Mesenchymal stem cell (in vitro differentiated cells and primary cell): Measurements from ENCODE around the gene GAK.

Source experiments
- DNase-seq: peaks from one replicate; pipeline ENCODE4 v3.0.0-alpha.2; 2013
- H2AFZ ChIP-seq: one replicate; pipeline ENCODE4 v1.6.1; 2013; ENCODE audit warnings: low read depth, mild to moderate bottlenecking, control low read depth, inconsistent platforms, low read length, moderate library complexity
- H2AK5ac ChIP-seq: 2 replicates; pipeline ENCODE4 v1.6.1; 2013; ENCODE audit warnings: low read length, moderate library complexity, mild to moderate bottlenecking, inconsistent platforms; ENCODE audit not compliant: severe bottlenecking
- H2BK120ac ChIP-seq: one replicate; pipeline ENCODE4 v1.6.1; 2013; ENCODE audit warnings: low read depth, mild to moderate bottlenecking, inconsistent platforms, low read length, moderate library complexity
- H2BK12ac ChIP-seq, 2 experiments: one replicate each; pipeline ENCODE4 v1.6.1; 2013; ENCODE audit warnings: inconsistent platforms in 2 of 2, low read length in 2 of 2, mild to moderate bottlenecking in 2 of 2, moderate library complexity in 2 of 2, control low read depth in 1 of 2
- H2BK15ac ChIP-seq: one replicate; pipeline ENCODE4 v1.6.1; 2013; ENCODE audit warnings: mild to moderate bottlenecking, low read depth, inconsistent platforms; ENCODE audit not compliant: poor library complexity, severe bottlenecking
- H2BK5ac ChIP-seq: 2 replicates; pipeline ENCODE4 v1.6.1; 2013; ENCODE audit warnings: low read depth, mild to moderate bottlenecking, low read length, control low read depth, inconsistent platforms; ENCODE audit not compliant: poor library complexity, severe bottlenecking
- H3K14ac ChIP-seq, 2 experiments: one replicate each; pipeline ENCODE4 v1.6.1; 2013; ENCODE audit warnings: inconsistent platforms in 2 of 2, low read length in 2 of 2, control low read depth in 1 of 2, mild to moderate bottlenecking in 1 of 2, moderate library complexity in 1 of 2
- H3K18ac ChIP-seq, 2 experiments: one replicate each; pipeline ENCODE4 v1.6.1; 2013; ENCODE audit warnings: inconsistent platforms in 2 of 2, low read length in 2 of 2, control low read depth in 1 of 2, low read depth in 1 of 2, mild to moderate bottlenecking in 1 of 2
- H3K23ac ChIP-seq, 2 experiments: one replicate each; pipeline ENCODE4 v1.6.1; 2013; ENCODE audit warnings: inconsistent platforms in 2 of 2, low read length in 2 of 2, mild to moderate bottlenecking in 2 of 2, moderate library complexity in 2 of 2, control low read depth in 1 of 2
- H3K27ac ChIP-seq: 2 replicates; pipeline ENCODE4 v1.5.1; 2013; ENCODE audit warnings: mild to moderate bottlenecking, moderate library complexity, low read length, control low read depth, inconsistent platforms; ENCODE audit not compliant: poor library complexity, severe bottlenecking
- H3K27me3 ChIP-seq, 2 experiments: 2 replicates each; pipeline versions ENCODE4 v1.6.1 to v1.7.0; 2013; ENCODE audit warnings: low read length in 2 of 2, mild to moderate bottlenecking in 2 of 2, moderate library complexity in 2 of 2, control low read depth in 1 of 2, inconsistent platforms in 1 of 2; ENCODE audit not compliant: control insufficient read depth in 1 of 2, insufficient read depth in 1 of 2
- H3K36me3 ChIP-seq, 2 experiments: 2 replicates each; pipeline versions ENCODE4 v1.6.1 to v1.7.0; 2013; ENCODE audit warnings: low read length in 2 of 2, control low read depth in 1 of 2, inconsistent platforms in 1 of 2, low read depth in 1 of 2, mild to moderate bottlenecking in 1 of 2; ENCODE audit not compliant: insufficient read depth in 2 of 2, control insufficient read depth in 1 of 2
- H3K4ac ChIP-seq, 2 experiments: one replicate each; pipeline ENCODE4 v1.6.1; 2013; ENCODE audit warnings: inconsistent platforms in 2 of 2, low read length in 2 of 2, mild to moderate bottlenecking in 2 of 2, moderate library complexity in 2 of 2, control low read depth in 1 of 2, low read depth in 1 of 2
- H3K4me1 ChIP-seq: 2 replicates; pipeline ENCODE4 v1.6.1; 2013; ENCODE audit warnings: low read depth, low read length, control low read depth; ENCODE audit not compliant: control insufficient read depth, insufficient read depth
- H3K4me2 ChIP-seq: 2 replicates; pipeline ENCODE4 v1.6.1; 2013; ENCODE audit warnings: low read length, mild to moderate bottlenecking, inconsistent platforms; ENCODE audit not compliant: poor library complexity, severe bottlenecking
- H3K4me3 ChIP-seq, 2 experiments: 2 replicates each; pipeline versions ENCODE4 v1.5.1 to v1.7.0; 2013; ENCODE audit warnings: low read length in 2 of 2, mild to moderate bottlenecking in 2 of 2, control low read depth in 1 of 2, low read depth in 1 of 2; ENCODE audit not compliant: insufficient read depth in 1 of 2
- H3K79me1 ChIP-seq: replicated peaks from 2 replicates; pipeline ENCODE4 v1.6.1; 2013; ENCODE audit warnings: mild to moderate bottlenecking, control low read depth, low read length, inconsistent platforms; ENCODE audit not compliant: poor library complexity, severe bottlenecking
- H3K9ac ChIP-seq: 2 replicates; pipeline ENCODE4 v1.7.0; 2013; ENCODE audit warnings: mild to moderate bottlenecking, low read length, moderate library complexity
- H3K9me3 ChIP-seq: 2 replicates; pipeline ENCODE4 v1.7.0; 2013; ENCODE audit warnings: mild to moderate bottlenecking, low read length; ENCODE audit not compliant: control insufficient read depth
- H4K8ac ChIP-seq: one replicate; pipeline ENCODE4 v1.6.1; 2013; ENCODE audit warnings: inconsistent platforms, mild to moderate bottlenecking, low read length, moderate library complexity
- H4K91ac ChIP-seq: one replicate; pipeline ENCODE4 v1.6.1; 2013; ENCODE audit warnings: mild to moderate bottlenecking, low read length, inconsistent platforms
- WGBS: methylation state at CpG from one replicate; pipeline ENCODE4 v1.1.7; 2013; ENCODE audit warnings: mixed read lengths; 5-methylcytosine and 5-hydroxymethylcytosine counted together

The GAK gene

DNA sequence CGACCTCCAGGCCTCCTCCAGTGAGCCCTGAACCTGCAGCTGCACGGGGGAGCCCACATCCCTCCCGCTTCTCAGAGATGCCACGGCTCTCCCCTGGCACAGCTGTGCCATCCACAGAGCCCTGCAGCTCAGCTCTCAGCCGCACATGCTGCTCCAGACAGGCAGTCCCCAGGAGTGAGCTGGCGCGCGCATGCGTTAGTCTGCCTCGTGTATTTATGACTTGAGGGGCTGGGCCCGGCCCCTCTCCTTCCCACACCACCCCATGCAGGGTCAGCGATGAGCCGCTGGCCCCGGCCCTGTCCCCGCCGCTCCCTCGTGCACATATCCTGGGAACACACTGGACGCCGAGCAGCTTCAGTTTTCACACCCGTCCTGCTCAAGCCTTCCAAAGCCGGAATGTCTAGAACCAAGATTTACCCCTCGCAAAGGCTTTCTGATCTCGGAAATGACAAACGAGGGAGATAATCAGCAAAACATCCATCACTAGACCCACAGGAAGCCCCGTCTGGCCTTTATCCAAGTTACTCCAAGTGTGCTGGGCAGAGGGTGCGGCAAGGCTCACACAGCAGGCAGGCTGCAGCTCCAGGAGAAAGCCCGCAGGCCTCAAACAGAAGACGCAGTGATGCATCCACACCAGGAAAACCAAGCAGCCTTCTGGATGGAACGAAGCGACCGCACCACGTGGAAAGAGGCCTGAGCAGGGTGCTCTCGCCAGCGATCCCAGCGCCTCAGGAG, 24.3 kb downstream of the GAK start:
- no peak overlapping the region for H3K27ac ChIP-seq
- H2AFZ ChIP-seq, result no peak overlapping the region
- H3K14ac ChIP-seq, result no peak overlapping the region
- no peak overlapping the region for H3K4me2 ChIP-seq
- H3K4me1 ChIP-seq, result no peaks in the 10 kb centered on the region
- H2BK15ac ChIP-seq, result no peak overlapping the region
- no peak overlapping the region for H3K4me3 ChIP-seq
- H3K79me1 ChIP-seq, result peaks cover 69% of the 10 kb centered on the region
- 97% methylated on average over 35 of the region's 35 CpGs for WGBS
- H3K23ac ChIP-seq, result no peak overlapping the region
- no peak overlapping the region for H2BK120ac ChIP-seq
- no peak overlapping the region for H4K91ac ChIP-seq
- H4K8ac ChIP-seq, result no peak overlapping the region
- no peaks in the 10 kb centered on the region for H3K27me3 ChIP-seq
- H2AK5ac ChIP-seq, result no peak overlapping the region
- no peak overlapping the region for H3K18ac ChIP-seq
- H3K9ac ChIP-seq, result no peak overlapping the region
- no peak overlapping the region for H2BK12ac ChIP-seq
- DNase-seq, result no peak
- no peak overlapping the region for H3K4ac ChIP-seq
- no peaks in the 10 kb centered on the region for H3K9me3 ChIP-seq
- peaks cover 41 to 84% of the 10 kb centered on the region in 2 experiments for H3K36me3 ChIP-seq
- no peak overlapping the region for H2BK5ac ChIP-seq

DNA sequence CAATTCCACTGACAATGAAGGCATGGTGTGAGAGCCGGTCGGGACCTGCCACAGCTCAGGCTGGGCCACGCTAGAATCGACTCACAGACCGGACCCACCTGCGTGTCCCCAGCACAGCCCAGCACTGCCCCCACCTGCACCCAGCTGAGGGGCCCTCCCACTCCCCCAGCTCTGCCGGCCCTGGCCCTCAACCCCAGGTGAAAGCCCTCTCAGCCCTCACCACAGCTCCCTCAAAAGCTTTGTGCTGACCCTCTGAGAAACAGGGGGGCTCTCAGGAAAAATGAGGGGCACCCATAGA, 25.1 kb downstream of the GAK start:
- Histone ChIP-seq H3K9ac (no peak overlapping the region), H3K4me2 (no peak overlapping the region)
- 92% methylated on average over 6 of the region's 7 CpGs for WGBS

DNA sequence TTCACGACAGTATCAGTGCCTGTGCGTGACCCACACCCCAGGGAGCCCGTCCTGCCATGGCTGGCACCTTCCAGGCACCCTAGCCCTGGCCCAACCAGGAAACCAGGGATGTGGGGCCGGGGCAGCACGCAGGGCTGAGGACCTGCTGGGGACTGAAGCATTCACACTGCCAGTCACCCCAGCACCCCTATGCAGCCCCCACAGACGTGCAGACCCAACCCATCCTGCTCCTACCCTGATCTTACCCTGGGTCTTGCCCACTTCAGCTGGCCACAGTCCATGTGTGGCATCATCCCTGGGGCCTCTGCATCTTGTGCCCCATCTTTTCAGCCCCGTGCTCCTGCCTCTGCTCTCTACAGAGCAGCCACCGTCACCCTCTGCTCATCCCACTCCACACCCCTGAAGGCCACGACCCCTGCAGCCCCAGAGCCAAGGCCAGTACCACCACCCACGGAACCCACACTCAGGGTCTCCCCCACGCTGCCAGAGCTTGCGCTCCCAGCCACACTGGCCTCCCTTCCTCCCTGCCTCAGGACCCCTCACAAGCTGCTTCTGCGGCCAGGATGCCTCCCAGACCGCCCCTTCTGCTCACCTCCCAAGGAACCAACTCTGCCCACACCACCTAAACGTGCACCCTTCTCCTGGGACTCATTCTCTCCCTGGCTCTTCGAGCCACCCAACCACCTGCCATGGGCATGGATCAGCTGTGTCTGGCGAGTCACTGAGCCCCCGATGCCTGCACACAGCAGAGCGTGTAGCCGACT, 25.6 kb downstream of the GAK start:
- Histone ChIP-seq H2BK120ac (no peak overlapping the region), H3K23ac (no peak overlapping the region), H3K79me1 (peaks cover 65% of the 10 kb centered on the region), H3K9me3 (no peaks in the 10 kb centered on the region), H4K8ac (no peak overlapping the region), H2AFZ (no peak overlapping the region), H3K4ac (no peak overlapping the region), H3K4me2 (no peak overlapping the region), H3K9ac (no peak overlapping the region), H3K18ac (no peak overlapping the region), H3K27ac (no peak overlapping the region), H3K14ac (no peak overlapping the region), H2BK15ac (no peak overlapping the region), H4K91ac (no peak overlapping the region), H3K4me1 (peaks cover under 1% of the 10 kb centered on the region), H2AK5ac (no peak overlapping the region), H3K36me3 (peaks cover 34 to 81% of the 10 kb centered on the region in 2 experiments), H2BK5ac (no peak overlapping the region), H3K27me3 (no peaks in the 10 kb centered on the region), H3K4me3 (no peak overlapping the region), H2BK12ac (no peak overlapping the region)
- no peak for DNase-seq
- WGBS, result 96% methylated on average over 19 of the region's 20 CpGs

More for the DNA sequence above, 25.1 kb downstream of the GAK start:
- Histone ChIP-seq H3K23ac (no peak overlapping the region), H2BK15ac (no peak overlapping the region), H3K4me3 (no peak overlapping the region), H2BK5ac (no peak overlapping the region), H3K14ac (no peak overlapping the region), H3K9me3 (no peaks in the 10 kb centered on the region), H3K79me1 (peaks cover 68% of the 10 kb centered on the region), H2AK5ac (no peak overlapping the region), H4K8ac (no peak overlapping the region), H2AFZ (no peak overlapping the region), H3K4ac (no peak overlapping the region), H3K27me3 (no peaks in the 10 kb centered on the region), H3K18ac (no peak overlapping the region), H3K36me3 (peaks cover 40 to 82% of the 10 kb centered on the region in 2 experiments), H4K91ac (no peak overlapping the region), H2BK12ac (no peak overlapping the region), H3K4me1 (no peaks in the 10 kb centered on the region), H3K27ac (no peak overlapping the region), H2BK120ac (no peak overlapping the region)
- DNase-seq, result no peak

DNA sequence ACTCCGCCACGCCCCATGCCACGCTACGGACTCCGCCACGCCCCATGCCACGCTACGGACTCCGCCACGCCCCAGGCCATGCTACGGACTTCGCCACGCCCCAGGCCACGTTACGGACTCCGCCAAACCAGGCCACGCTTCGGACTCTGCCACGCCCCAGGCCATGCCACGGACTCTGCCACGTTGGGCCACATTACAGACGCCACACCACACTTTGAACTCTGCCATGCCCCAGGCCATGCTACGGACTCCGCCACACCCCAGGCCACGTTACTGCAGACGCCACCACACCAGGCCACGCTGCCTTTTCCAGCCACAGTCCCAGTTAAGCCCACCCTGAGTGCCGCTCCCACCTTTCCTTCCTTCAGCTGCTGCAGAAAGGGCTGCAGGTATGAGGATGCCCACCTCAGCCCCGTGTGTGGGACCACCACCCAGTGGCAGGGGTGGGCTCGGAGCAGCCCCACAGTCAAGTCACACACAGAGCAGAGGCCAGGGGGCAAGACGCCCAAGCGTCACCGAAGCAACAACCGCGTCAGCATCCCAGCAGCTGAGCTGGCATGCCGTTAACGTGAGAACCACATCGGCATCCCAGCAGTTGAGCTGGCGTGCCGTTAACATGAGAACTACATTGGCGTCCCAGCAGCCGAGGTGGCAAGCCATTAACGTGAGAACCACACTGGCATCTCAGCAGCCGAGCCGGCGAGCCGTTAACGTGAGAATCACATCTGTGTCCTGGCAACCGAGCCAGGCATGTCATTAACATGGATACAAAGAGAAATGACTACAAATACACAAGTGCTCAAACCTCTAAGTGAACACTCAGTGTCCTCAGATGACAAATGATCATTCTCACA, 26.4 kb downstream of the GAK start:
- no peak overlapping the region for H3K27ac ChIP-seq
- H3K18ac ChIP-seq, result no peak overlapping the region
- H4K91ac ChIP-seq, result no peak overlapping the region
- peaks cover 26 to 81% of the 10 kb centered on the region in 2 experiments for H3K36me3 ChIP-seq
- no peak overlapping the region for H2BK12ac ChIP-seq
- no peak overlapping the region for H3K4me3 ChIP-seq
- H2BK15ac ChIP-seq, result no peak overlapping the region
- WGBS, result 98% methylated on average over 49 of the region's 49 CpGs
- H3K9me3 ChIP-seq, result no peaks in the 10 kb centered on the region
- no peak for DNase-seq
- H3K4me2 ChIP-seq, result no peak overlapping the region
- H2AK5ac ChIP-seq, result no peak overlapping the region
- peak overlapping the region in 1 of 2 experiments; percentile 31 for H3K14ac ChIP-seq
- H3K27me3 ChIP-seq, result no peaks in the 10 kb centered on the region
- H2BK120ac ChIP-seq, result no peak overlapping the region
- H3K4ac ChIP-seq, result no peak overlapping the region
- no peak overlapping the region for H3K23ac ChIP-seq
- no peak overlapping the region for H3K9ac ChIP-seq
- H2BK5ac ChIP-seq, result no peak overlapping the region
- peaks cover 65% of the 10 kb centered on the region for H3K79me1 ChIP-seq
- peaks cover 4% of the 10 kb centered on the region for H3K4me1 ChIP-seq
- H2AFZ ChIP-seq, result no peak overlapping the region
- no peak overlapping the region for H4K8ac ChIP-seq
